ENCODE results near the gene DENND10.
A peak's percentile ranks its signal among the peaks of the same experiment; 100 is the strongest.

DENND10 gene

GRCh38 chr10:119129721-119130120 lies 25.8 kb downstream of the DENND10 start:
- Histone ChIP-seq H3K9me2 (replicated peaks; ENCODE audit: control insufficient read depth, low read length) (no peaks in the 10 kb centered on the region), H3F3A (ENCODE audit: control insufficient read depth, insufficient read depth) (no peaks in the 10 kb centered on the region), H3K4me3 (ENCODE audit: low read length) (no peak overlapping the region), H4K20me1 (ENCODE audit: control insufficient read depth, insufficient read depth, low read depth, low read length) (no peaks in the 10 kb centered on the region), H3K4me1 (ENCODE audit: control insufficient read depth, low read length) (peaks cover 24% of the 10 kb centered on the region), H3K79me2 (ENCODE audit: control insufficient read depth, low read length) (no peaks in the 10 kb centered on the region), H3K27me3 (ENCODE audit: control insufficient read depth, low read length) (no peaks in the 10 kb centered on the region), H3K4me2 (ENCODE audit: low read length) (no peak overlapping the region), H3K9me3 (ENCODE audit: control insufficient read depth, insufficient read depth, low read length) (no peaks in the 10 kb centered on the region), H3K27ac (ENCODE audit: low read depth, low read length) (no peak overlapping the region), H3K36me3 (ENCODE audit: control insufficient read depth, low read length) (peaks cover 44% of the 10 kb centered on the region)
- TF ChIP-seq CTCF (IDR thresholded peaks at IDR 0.05; ENCODE audit: low read depth, low read length, poor library complexity, severe bottlenecking): no peak
- no peak for TF ChIP-seq EZH2phosphoT487 (IDR thresholded peaks at IDR 0.05; ENCODE audit: borderline replicate concordance, low read length)

GRCh38 chr10:119131512-119132240 lies 27.8 kb downstream of the DENND10 start:
- H3K4me2 ChIP-seq (ENCODE audit: low read length): peak overlapping the region; percentile 52
- H3K79me2 ChIP-seq (ENCODE audit: control insufficient read depth, low read length): no peaks in the 10 kb centered on the region
- H3K4me3 ChIP-seq (ENCODE audit: low read length): peak overlapping the region; percentile 40
- no peaks in the 10 kb centered on the region; the same call in 1 of the 2 replicates for H3F3A ChIP-seq (ENCODE audit: control insufficient read depth, insufficient read depth)
- H4K20me1 ChIP-seq (ENCODE audit: control insufficient read depth, insufficient read depth, low read depth, low read length): no peaks in the 10 kb centered on the region
- peaks cover 30% of the 10 kb centered on the region for H3K4me1 ChIP-seq (ENCODE audit: control insufficient read depth, low read length)
- H3K27ac ChIP-seq (ENCODE audit: low read depth, low read length): peak overlapping the region; percentile 36
- no peaks in the 10 kb centered on the region for H3K9me3 ChIP-seq (ENCODE audit: control insufficient read depth, insufficient read depth, low read length)
- H3K27me3 ChIP-seq (ENCODE audit: control insufficient read depth, low read length): no peaks in the 10 kb centered on the region
- no peaks in the 10 kb centered on the region for H3K9me2 ChIP-seq (replicated peaks; ENCODE audit: control insufficient read depth, low read length)
- TF ChIP-seq EZH2phosphoT487 (IDR thresholded peaks at IDR 0.05; ENCODE audit: borderline replicate concordance, low read length) (no peak), CTCF (IDR thresholded peaks at IDR 0.05; ENCODE audit: low read depth, low read length, poor library complexity, severe bottlenecking) (no peak)
- peaks cover 37% of the 10 kb centered on the region for H3K36me3 ChIP-seq (ENCODE audit: control insufficient read depth, low read length)

DNA sequence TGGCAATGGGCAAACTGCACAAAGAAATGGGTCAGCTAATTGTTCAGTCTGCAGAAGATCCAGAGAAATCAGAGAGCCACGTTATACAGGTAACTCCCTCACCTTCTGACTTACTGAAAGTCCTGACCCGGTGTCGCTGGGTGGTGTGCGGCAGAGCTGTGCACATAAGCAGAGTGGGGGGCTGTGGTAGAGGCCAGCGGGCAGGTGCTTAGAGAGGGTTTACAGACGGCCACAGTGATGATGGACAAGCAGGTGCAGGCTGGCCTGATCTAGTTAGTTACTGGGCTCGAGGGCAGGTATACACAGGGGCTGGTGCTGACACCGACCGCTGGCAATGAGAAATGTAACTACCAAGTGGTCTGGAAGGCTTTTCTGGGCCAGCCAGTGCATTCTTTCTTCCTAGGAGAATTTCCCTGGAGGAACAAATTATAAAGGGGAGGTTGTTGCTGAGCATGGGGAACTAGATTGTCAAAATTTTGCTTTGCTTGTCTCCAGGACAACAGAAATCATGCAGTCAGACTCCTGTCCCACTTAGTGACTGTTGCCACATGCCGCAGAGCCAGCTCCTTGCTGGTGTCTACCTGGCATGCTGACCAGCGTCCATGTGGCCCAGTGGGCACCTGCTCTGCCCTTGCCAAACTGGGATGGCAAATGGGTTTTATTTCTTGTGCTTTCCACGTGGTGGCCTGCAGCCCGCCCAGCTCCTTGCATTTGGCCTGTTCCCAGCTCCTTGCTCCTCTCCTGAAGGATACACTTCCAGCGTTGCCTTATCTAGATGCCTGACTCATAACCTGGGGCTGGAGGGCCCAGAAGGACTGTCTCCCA lies 28.8 kb downstream of the DENND10 start:
- Histone ChIP-seq H3K9me2 (replicated peaks; ENCODE audit: control insufficient read depth, low read length) (no peaks in the 10 kb centered on the region), H4K20me1 (ENCODE audit: control insufficient read depth, insufficient read depth, low read depth, low read length) (no peaks in the 10 kb centered on the region), H3K79me2 (ENCODE audit: control insufficient read depth, low read length) (no peaks in the 10 kb centered on the region), H3K36me3 (ENCODE audit: control insufficient read depth, low read length) (peaks cover 37% of the 10 kb centered on the region), H3F3A (ENCODE audit: control insufficient read depth, insufficient read depth) (no peaks in the 10 kb centered on the region; the same call in 1 of the 2 replicates), H3K4me1 (ENCODE audit: control insufficient read depth, low read length) (peaks cover 32% of the 10 kb centered on the region), H3K4me2 (ENCODE audit: low read length) (no peak overlapping the region), H3K9me3 (ENCODE audit: control insufficient read depth, insufficient read depth, low read length) (no peaks in the 10 kb centered on the region), H3K27ac (ENCODE audit: low read depth, low read length) (peak overlapping the region; percentile 36; the same call in 1 of the 2 replicates), H3K27me3 (ENCODE audit: control insufficient read depth, low read length) (no peaks in the 10 kb centered on the region), H3K4me3 (ENCODE audit: low read length) (no peak overlapping the region)
- no peak for TF ChIP-seq CTCF (IDR thresholded peaks at IDR 0.05; ENCODE audit: low read depth, low read length, poor library complexity, severe bottlenecking)
- TF ChIP-seq EZH2phosphoT487 (IDR thresholded peaks at IDR 0.05; ENCODE audit: borderline replicate concordance, low read length): no peak
